Right lobe of liver (tissue), 4 donors: Measurements from ENCODE around the gene ACSM2A.

Experiments
- POLR2A ChIP-seq: fragments of 450-650 bp; IDR thresholded peaks from one replicate; pipeline ENCODE4 v1.6.1; 2017; ENCODE audit warnings: antibody characterized with exemption, mild to moderate bottlenecking
- TF ChIP-seq, protein P1 (sequence below), 4 donors: fragments of 200-600 bp in 3 of 4; fragments of 450-650 bp in 1 of 4; IDR thresholded peaks; one replicate each; pipeline versions ENCODE4 v1.5.1 to v1.8.0; 2016 to 2022; ENCODE audit warnings: antibody characterized with exemption in 4 of 4, mild to moderate bottlenecking in 2 of 4
- donor health status: DM: no; HTN: no; CAD: no.
- donor health status: DM: no; HTN: no; CAD: no.
- donor health status: DM: no; HTN: yes; CAD: no.

DNA sequence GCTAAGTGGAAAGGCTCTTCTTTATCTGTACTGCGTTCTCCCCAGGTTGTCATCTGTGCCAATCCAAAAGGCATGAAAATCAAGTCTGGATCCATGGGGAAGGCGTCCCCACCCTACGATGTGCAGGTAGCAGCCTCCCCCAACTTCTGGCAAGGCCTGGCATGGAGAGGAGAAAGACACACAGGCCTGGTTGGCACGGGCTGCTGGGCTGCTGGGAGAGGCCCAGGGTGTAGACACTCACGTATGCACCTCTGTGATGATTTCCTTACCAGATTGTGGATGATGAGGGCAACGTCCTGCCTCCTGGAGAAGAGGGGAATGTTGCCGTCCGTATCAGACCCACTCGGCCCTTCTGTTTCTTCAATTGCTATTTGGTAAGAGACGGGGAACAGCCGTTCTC, 20.4 kb upstream of the ACSM2A start:
- TF ChIP-seq, protein P1, sequence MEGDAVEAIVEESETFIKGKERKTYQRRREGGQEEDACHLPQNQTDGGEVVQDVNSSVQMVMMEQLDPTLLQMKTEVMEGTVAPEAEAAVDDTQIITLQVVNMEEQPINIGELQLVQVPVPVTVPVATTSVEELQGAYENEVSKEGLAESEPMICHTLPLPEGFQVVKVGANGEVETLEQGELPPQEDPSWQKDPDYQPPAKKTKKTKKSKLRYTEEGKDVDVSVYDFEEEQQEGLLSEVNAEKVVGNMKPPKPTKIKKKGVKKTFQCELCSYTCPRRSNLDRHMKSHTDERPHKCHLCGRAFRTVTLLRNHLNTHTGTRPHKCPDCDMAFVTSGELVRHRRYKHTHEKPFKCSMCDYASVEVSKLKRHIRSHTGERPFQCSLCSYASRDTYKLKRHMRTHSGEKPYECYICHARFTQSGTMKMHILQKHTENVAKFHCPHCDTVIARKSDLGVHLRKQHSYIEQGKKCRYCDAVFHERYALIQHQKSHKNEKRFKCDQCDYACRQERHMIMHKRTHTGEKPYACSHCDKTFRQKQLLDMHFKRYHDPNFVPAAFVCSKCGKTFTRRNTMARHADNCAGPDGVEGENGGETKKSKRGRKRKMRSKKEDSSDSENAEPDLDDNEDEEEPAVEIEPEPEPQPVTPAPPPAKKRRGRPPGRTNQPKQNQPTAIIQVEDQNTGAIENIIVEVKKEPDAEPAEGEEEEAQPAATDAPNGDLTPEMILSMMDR (IDR thresholded peaks at IDR 0.05), result no peak
- TF ChIP-seq POLR2A, result no peak
